Nephron progenitor cell (in vitro differentiated cells): ENCODE results near the gene ARHGEF12.

Experiments
- DNase-seq: peaks from one replicate; pipeline ENCODE4 v3.0.0; 2021
- H3K27ac Mint-ChIP-seq: 2 replicates; pipeline ENCODE4 v1.8.0; 2021; ENCODE audit warnings: mild to moderate bottlenecking, moderate library complexity, mixed read lengths
- H3K27me3 Mint-ChIP-seq: 2 replicates; pipeline ENCODE4 v1.8.0; 2021; ENCODE audit warnings: mild to moderate bottlenecking, low read depth, mixed read lengths; ENCODE audit not compliant: poor library complexity
- H3K36me3 Mint-ChIP-seq: 2 replicates; pipeline ENCODE4 v1.8.0; 2021; ENCODE audit warnings: low read depth, mixed read lengths
- H3K4me1 Mint-ChIP-seq: 2 replicates; pipeline ENCODE4 v1.8.0; 2021; ENCODE audit warnings: mixed read lengths
- H3K4me3 Mint-ChIP-seq: 2 replicates; pipeline ENCODE4 v1.8.0; 2021; ENCODE audit warnings: mild to moderate bottlenecking, moderate library complexity, mixed read lengths
- H3K9me3 Mint-ChIP-seq: 2 replicates; pipeline ENCODE4 v1.8.0; 2021; ENCODE audit warnings: mild to moderate bottlenecking, moderate library complexity, mixed read lengths
- CTCF ChIP-seq: fragments of 200-600 bp; sonication (generic); IDR thresholded peaks from 2 replicates; pipeline ENCODE4 v1.5.0; 2021; ENCODE audit warnings: antibody characterized with exemption

The ARHGEF12 gene

DNA sequence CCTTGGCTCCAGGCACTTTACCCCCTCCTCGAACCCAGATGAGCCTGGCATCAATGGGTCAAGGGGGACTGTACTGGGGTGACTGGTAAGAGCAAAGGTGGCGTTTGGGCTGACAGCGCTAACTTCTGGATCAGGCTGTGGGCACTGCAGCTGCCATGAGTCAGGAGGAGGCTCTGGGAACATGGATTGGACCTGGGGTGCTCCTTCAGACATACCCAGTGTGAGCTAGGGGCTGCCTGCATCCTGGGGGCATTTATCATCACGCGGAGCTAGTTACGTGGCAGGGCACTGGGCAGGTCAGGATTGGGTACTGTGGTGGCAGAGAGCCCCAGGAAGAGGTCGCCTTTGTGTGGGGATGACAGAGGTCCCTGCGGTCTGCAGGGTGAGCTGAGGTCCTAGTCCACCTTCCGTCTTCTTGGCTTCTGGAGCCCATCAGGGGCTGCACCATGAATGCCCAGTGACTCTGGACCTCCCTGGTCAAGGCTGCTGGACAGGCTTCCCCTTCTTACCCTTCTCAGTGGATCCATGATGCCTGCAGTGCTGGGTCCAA is 188.4 kb downstream of the ARHGEF12 start:
- no peak for DNase-seq
- H3K27me3 Mint-ChIP-seq = peaks cover 38% of the 10 kb centered on the region
- H3K36me3 Mint-ChIP-seq = no peaks in the 10 kb centered on the region
- no peak for TF ChIP-seq CTCF
- no peak overlapping the region for H3K4me3 Mint-ChIP-seq
- H3K4me1 Mint-ChIP-seq = peaks cover 15% of the 10 kb centered on the region
- no peaks in the 10 kb centered on the region for H3K9me3 Mint-ChIP-seq
- no peak overlapping the region for H3K27ac Mint-ChIP-seq

DNA sequence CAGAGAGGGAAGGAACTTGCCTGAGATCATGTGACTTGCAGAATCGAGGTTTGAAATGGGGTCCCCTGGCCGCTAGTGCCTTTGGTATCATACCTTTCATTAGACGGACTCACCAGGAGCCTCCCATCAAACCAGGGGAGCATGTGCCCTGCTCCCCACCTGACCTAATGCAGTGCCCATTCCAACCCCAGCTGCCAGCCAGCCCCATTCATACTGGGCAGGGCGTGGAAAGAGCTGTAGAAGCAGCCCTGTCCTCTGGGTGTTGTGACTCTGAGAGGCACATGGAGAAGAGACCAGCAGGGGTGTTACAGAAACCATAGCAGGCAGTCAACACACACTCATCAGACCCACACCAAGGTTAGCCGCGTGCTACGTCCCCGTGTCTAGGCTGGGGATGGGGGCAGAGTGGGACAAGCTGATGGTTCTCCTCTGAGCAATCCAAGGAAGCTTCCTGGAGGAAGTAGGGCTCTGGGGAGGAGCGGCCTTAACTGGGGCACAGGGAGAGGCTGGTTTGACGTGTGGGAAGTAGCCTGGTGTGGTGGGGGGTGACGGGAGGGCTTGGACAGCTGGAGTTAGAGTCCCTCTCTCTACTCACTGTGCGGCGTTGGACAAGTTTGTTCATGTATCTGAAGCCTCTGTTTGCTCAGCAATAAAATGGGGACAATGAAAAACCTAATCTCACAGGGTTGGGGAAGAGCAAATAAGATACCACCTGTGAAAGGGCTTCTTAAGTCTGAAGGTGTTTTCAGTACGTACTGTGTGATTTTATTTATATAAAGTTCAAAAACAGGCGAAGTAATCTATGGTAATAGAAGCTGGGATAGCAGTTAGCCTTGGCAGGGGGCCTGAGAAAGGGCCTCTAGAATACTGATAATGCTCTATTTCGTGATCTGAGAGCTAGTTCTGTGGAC is 189.3 kb downstream of the ARHGEF12 start:
- no peak for TF ChIP-seq CTCF
- Mint-ChIP-seq H3K36me3 (no peaks in the 10 kb centered on the region), H3K4me3 (no peak overlapping the region), H3K9me3 (no peaks in the 10 kb centered on the region), H3K4me1 (peaks cover 15% of the 10 kb centered on the region), H3K27me3 (peaks cover 44% of the 10 kb centered on the region), H3K27ac (no peak overlapping the region)
- DNase-seq = no peak

- DNase-seq = no peak
- Mint-ChIP-seq H3K27me3 (peaks cover 47% of the 10 kb centered on the region), H3K36me3 (no peaks in the 10 kb centered on the region), H3K4me3 (no peak overlapping the region), H3K9me3 (no peaks in the 10 kb centered on the region), H3K27ac (no peak overlapping the region), H3K4me1 (peaks cover 15% of the 10 kb centered on the region)
- TF ChIP-seq CTCF = no peak
Measured at GRCh38 chr11:120526241-120526640, 190.0 kb downstream of the ARHGEF12 start.

DNA sequence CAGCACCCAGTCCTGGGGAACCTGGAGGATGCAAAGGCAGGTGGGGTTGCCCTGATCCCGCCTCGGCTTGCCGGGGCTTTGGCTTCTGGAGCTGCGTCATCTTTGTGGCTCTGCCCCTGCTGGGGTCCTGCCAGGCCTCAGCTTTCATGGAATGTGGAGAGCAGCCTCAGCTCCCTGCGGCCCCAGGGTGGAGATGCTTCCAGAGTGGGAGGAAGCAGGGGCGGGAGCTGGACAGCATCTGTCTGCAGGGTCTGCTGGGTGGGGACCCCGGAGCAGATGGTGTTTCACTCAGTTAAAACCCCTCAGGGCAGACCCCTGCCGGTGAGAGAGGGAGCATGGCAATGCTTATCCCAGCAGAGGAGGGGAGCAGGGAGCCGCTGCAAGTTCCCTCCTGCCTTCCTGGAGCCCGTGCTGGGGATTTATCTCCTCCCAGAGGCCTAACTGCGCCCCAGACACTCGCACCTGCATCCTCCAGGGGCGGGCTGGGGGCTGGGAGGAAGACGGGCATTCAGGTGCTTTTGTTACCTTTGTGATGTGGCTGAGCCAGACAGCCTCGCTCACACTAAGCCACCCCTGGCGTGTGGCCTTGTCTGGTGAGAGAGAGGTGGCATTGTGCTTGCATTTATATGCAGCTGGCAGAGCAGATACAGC is 191.0 kb downstream of the ARHGEF12 start:
- peak; percentile 52 for DNase-seq
- TF ChIP-seq CTCF = peak; percentile 27
- Mint-ChIP-seq H3K36me3 (no peaks in the 10 kb centered on the region), H3K27me3 (peaks cover 47% of the 10 kb centered on the region), H3K9me3 (no peaks in the 10 kb centered on the region), H3K4me3 (no peak overlapping the region), H3K27ac (no peak overlapping the region), H3K4me1 (peaks cover 16% of the 10 kb centered on the region)

GRCh38 chr11:120528749-120529148 is 192.5 kb downstream of the ARHGEF12 start:
- TF ChIP-seq CTCF = no peak
- no peaks in the 10 kb centered on the region for H3K9me3 Mint-ChIP-seq
- H3K36me3 Mint-ChIP-seq = no peaks in the 10 kb centered on the region
- DNase-seq = no peak
- no peak overlapping the region for H3K27ac Mint-ChIP-seq
- H3K27me3 Mint-ChIP-seq = peaks cover 47% of the 10 kb centered on the region
- H3K4me3 Mint-ChIP-seq = no peak overlapping the region
- H3K4me1 Mint-ChIP-seq = peaks cover 14% of the 10 kb centered on the region
